Testis (tissue), 3 donors: ENCODE data around the gene KIT. TPM values are rescaled to one million over a fixed set of nuclear protein-coding genes. Genes with fewer than 3 reads are reported as not detected.

ENCODE experiments used
- DNase-seq: peaks from one replicate; pipeline ENCODE4 v3.0.0-alpha.2; 2019
- H3K27ac ChIP-seq, 2 donors: fragments of 200-600 bp; sonication (generic); one replicate each; pipeline ENCODE4 v1.5.1; 2019
- H3K27me3 ChIP-seq: fragments of 200-600 bp; sonication (generic); one replicate; pipeline ENCODE4 v1.5.1; 2019
- H3K36me3 ChIP-seq: fragments of 200-600 bp; sonication (generic); one replicate; pipeline ENCODE4 v1.5.1; 2017; ENCODE audit warnings: low read depth; ENCODE audit errors: missing control alignments
- H3K4me1 ChIP-seq: fragments of 200-600 bp; sonication (generic); one replicate; pipeline ENCODE4 v1.5.1; 2019
- H3K4me3 ChIP-seq, 2 donors: fragments of 200-600 bp; sonication (generic); one replicate each; pipeline ENCODE4 v1.5.1; 2017 to 2019
- H3K9me3 ChIP-seq: fragments of 200-600 bp; sonication (generic); one replicate; pipeline ENCODE4 v1.5.1; 2017
- CTCF ChIP-seq, 3 experiments: fragments of 450-650 bp in 2 of 3; fragments of 200-600 bp in 1 of 3; sonication (generic) in 1 of 3; IDR thresholded peaks; one replicate each; pipeline ENCODE4 v1.5.1; 2016 to 2019; ENCODE audit warnings: antibody characterized with exemption in 3 of 3, mild to moderate bottlenecking in 2 of 3, moderate library complexity in 1 of 3
- POLR2A ChIP-seq: fragments of 450-650 bp; IDR thresholded peaks from one replicate; pipeline ENCODE4 v1.6.1; 2017; ENCODE audit warnings: antibody characterized with exemption, mild to moderate bottlenecking, moderate library complexity
- WGBS, 2 donors: methylation state at CpG; one replicate each; pipeline ENCODE4 v1.1.5; 2018; 5-methylcytosine and 5-hydroxymethylcytosine counted together
- intact Hi-C: fragments of 100-400 bp; cut with DNase I; formaldehyde crosslinking; loops from one replicate; pipeline ENCODE4 v1.15.1; 2023; ENCODE audit warnings: low total_unique reads
- polyA plus RNA-seq: library from polyadenylated mRNA; stranded (reverse); fragments of 350-450 nt; fragmentation: Illumina TruSeq; extraction: RNeasy Lipid Tissue Mini Kit (QIAGEN cat#74804); gene quantifications from one replicate; pipeline ENCODE4 v1.2.3, GENCODE V29; 2014; ENCODE audit warnings: low read depth, low replicate concordance; ENCODE audit not compliant: insufficient read depth
- total RNA-seq, 2 donors: library from RNA; depleted of rRNA; stranded (reverse); fragments of >200 nt; gene quantifications; one replicate each; pipeline ENCODE4 v1.2.3, GENCODE V29; 2016

Gene KIT
- total and polyA plus RNA-seq, 3 donors from 2014 or later = 10.6 to 15.2 (median 10.7) TPM

- no peak overlapping the region for H3K4me3 ChIP-seq
- WGBS, 2 donors = 64 to 72% methylated on average over 6 of the region's 6 CpGs
Measured at GRCh38 chr4:54668014-54668611, 10.4 kb downstream of the KIT start.

GRCh38 chr4:54669831-54670230, 12.1 kb downstream of the KIT start:
- Histone ChIP-seq H3K9me3 (no peaks in the 10 kb centered on the region), H3K4me1 (no peaks in the 10 kb centered on the region), H3K4me3 (no peak overlapping the region), H3K27me3 (no peaks in the 10 kb centered on the region), H3K36me3 (no peaks in the 10 kb centered on the region), H3K27ac (no peak overlapping the region)
- intact Hi-C loops = no loop called here
- WGBS, 2 donors = 78 to 89% methylated on average over 1 of the region's 1 CpG
- DNase-seq = no peak
- no peak for TF ChIP-seq CTCF (IDR thresholded peaks at IDR 0.05)
- TF ChIP-seq POLR2A = no peak

More at GRCh38 chr4:54668014-54668611, 10.4 kb downstream of the KIT start:
- intact Hi-C loops = no loop called here
- TF ChIP-seq POLR2A = no peak
- TF ChIP-seq CTCF (IDR thresholded peaks at IDR 0.05) = no peak
- Histone ChIP-seq H3K27ac (no peak overlapping the region), H3K4me1 (no peaks in the 10 kb centered on the region), H3K36me3 (no peaks in the 10 kb centered on the region), H3K27me3 (no peaks in the 10 kb centered on the region), H3K9me3 (no peaks in the 10 kb centered on the region)
- no peak for DNase-seq

DNA sequence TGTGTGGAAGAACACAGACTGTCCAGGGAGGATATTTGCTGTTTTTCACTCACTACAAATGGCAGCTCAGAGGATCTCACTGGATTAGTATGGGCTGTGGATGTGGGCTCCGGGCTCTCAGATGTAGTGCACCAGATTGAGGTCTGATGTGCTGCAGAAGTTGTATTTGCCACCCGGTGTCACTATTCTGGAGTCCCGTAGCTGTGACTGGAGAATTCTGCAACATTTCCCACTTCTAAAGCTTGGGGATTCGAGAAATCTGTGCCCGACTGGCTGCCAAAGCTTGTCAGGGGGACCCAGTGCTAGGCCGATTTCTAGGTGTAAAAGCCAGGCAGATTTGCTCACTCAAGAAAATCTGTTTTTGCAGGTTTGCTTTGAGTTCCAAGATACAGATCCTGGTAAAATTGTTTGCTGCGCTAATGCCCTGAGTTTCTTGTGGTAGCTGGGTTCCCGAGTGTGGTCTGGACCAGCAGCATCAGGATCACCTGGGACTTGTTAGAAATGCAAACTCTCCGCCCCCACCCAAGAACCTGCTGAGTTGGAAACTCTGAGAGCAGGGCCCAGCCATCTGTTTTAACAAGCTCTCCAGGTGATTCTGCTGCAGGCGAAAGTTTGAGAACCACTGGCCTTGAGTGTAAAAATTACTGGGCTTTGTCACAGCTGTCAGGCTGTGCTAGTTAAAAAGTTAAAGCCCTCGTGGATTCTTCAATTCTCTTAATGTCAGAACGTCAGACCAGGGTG, 18.1 kb downstream of the KIT start:
- H3K27me3 ChIP-seq = no peaks in the 10 kb centered on the region
- intact Hi-C loops = no loop called here
- no peak for DNase-seq
- no peak for TF ChIP-seq POLR2A
- no peak for TF ChIP-seq CTCF (IDR thresholded peaks at IDR 0.05)
- H3K36me3 ChIP-seq = no peaks in the 10 kb centered on the region
- H3K27ac ChIP-seq = no peak overlapping the region
- no peaks in the 10 kb centered on the region for H3K4me1 ChIP-seq
- H3K9me3 ChIP-seq = no peaks in the 10 kb centered on the region
- no peak overlapping the region for H3K4me3 ChIP-seq
- 81 to 86% methylated on average over 11 to 12 of the region's 12 CpGs for WGBS, 2 donors

GRCh38 chr4:54676658-54677057, 18.9 kb downstream of the KIT start:
- Histone ChIP-seq H3K9me3 (no peaks in the 10 kb centered on the region), H3K27ac (no peak overlapping the region), H3K4me1 (no peaks in the 10 kb centered on the region), H3K4me3 (no peak overlapping the region), H3K36me3 (no peaks in the 10 kb centered on the region), H3K27me3 (no peaks in the 10 kb centered on the region)
- DNase-seq = no peak
- TF ChIP-seq POLR2A (no peak), CTCF (IDR thresholded peaks at IDR 0.05) (no peak)
- intact Hi-C loops = no loop called here
- 90 to 91% methylated on average over 5 of the region's 5 CpGs for WGBS, 2 donors
